HG02588 (cell line): Measurements from ENCODE around the gene TMEM212.

Source experiments
- ATAC-seq: cut with Tn5 transposase; IDR thresholded peaks from one replicate; pipeline ENCODE4 v1.9.1; 2021; ENCODE audit warnings: mild to moderate bottlenecking, moderate library complexity; ENCODE audit not compliant: unreplicated experiment

Gene TMEM212

GRCh38 chr3:171833789-171834460 lies 9.2 kb upstream of the TMEM212 start:
- ATAC-seq = peak; percentile 63

GRCh38 chr3:171834461-171834801 lies 8.7 kb upstream of the TMEM212 start:
- ATAC-seq = no peak

- no peak for ATAC-seq
Observed at GRCh38 chr3:171835116-171835515, 8.0 kb upstream of the TMEM212 start.

- no peak for ATAC-seq
Observed at GRCh38 chr3:171835613-171836012, 7.5 kb upstream of the TMEM212 start.

GRCh38 chr3:171836855-171837254 lies 6.3 kb upstream of the TMEM212 start:
- ATAC-seq = no peak

GRCh38 chr3:171837698-171838097 lies 5.5 kb upstream of the TMEM212 start:
- ATAC-seq = no peak

- no peak for ATAC-seq
Observed at GRCh38 chr3:171838218-171838720, 4.9 kb upstream of the TMEM212 start.

- no peak for ATAC-seq
Observed at GRCh38 chr3:171839270-171839669, 3.9 kb upstream of the TMEM212 start.

- ATAC-seq = no peak
Observed at GRCh38 chr3:171840445-171840810, 2.7 kb upstream of the TMEM212 start.

- no peak for ATAC-seq
Observed at GRCh38 chr3:171840811-171841619, 2.1 kb upstream of the TMEM212 start.

- no peak for ATAC-seq
Observed at GRCh38 chr3:171841620-171842000, 1.5 kb upstream of the TMEM212 start.

- no peak for ATAC-seq
Observed at GRCh38 chr3:171844873-171845272, 1.7 kb downstream of the TMEM212 start.

- no peak for ATAC-seq
Observed at GRCh38 chr3:171845481-171846284, 2.5 kb downstream of the TMEM212 start.

GRCh38 chr3:171846597-171846996 lies 3.4 kb downstream of the TMEM212 start:
- ATAC-seq = peak; percentile 97

- ATAC-seq = no peak
Observed at GRCh38 chr3:171847133-171847532, 4.0 kb downstream of the TMEM212 start.

GRCh38 chr3:171847595-171848259 lies 4.6 kb downstream of the TMEM212 start:
- no peak for ATAC-seq

- ATAC-seq = no peak
Observed at GRCh38 chr3:171849617-171850319, 6.6 kb downstream of the TMEM212 start.

- no peak for ATAC-seq
Observed at GRCh38 chr3:171850320-171850959, 7.3 kb downstream of the TMEM212 start.

GRCh38 chr3:171850960-171851659 lies 8.0 kb downstream of the TMEM212 start:
- no peak for ATAC-seq
